ENCODE data around the gene R3HCC1L.

The R3HCC1L gene

GRCh38 chr10:98262571-98262970 lies 128.1 kb downstream of the R3HCC1L start:
- no peak for DNase-seq

DNA sequence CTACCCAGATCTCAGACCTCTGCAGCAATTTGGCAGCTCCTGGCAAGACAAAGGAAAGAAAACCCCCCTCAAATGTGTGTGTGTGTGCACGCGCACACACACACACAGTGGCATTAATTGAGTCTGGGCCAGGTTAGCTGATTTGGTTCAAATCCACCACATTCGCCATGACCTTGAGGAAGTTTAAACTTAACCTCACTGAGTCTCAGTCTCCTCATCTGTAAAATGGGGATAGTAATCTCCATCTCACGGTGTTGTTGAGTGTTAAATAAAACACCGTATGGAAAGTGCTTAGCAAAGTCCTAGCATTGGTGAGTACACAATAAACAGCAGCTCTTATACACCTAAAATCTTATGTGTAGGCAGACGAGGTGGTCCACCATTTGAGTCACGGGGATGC lies 128.6 kb downstream of the R3HCC1L start:
- DNase-seq: no peak

DNA sequence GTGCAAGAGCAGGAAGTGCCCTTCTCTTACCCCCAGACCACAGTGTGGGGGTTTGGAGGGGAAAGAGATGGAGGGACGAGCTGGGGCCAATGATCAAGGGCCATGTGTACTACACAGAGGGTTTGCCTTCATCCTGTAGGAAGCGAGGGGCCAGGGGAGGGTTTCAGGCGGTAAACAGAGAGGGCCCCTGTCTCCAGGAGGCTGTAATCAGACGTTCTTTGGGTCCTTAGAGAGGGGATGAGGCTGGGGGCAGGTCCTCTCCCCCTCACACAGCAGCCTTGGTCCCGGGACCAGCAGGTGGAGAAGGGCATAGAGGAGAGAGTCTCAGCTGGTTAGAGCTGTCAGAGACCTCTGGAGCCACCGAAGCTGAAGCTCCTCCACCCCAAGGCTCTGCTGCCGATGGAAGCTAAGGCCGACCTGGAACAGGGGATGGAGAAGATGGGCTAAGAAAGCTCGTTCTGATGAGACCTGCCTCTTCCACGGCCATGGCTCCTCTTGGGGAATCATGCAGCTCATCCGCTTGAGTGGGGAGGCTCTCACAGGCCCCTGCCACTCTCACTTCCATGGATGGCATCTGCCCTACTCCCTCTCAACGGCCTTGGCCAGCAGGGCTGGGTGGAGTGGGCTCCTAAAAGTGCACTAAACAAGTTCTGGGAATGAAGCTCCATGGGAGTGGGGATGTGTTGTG lies 130.1 kb downstream of the R3HCC1L start:
- no peak for DNase-seq

- DNase-seq: peak in 1 of 3 experiments; percentile 3
Observed at GRCh38 chr10:98265403-98266378, 131.2 kb downstream of the R3HCC1L start.

- no peak for DNase-seq
Observed at GRCh38 chr10:98266647-98267046, 132.2 kb downstream of the R3HCC1L start.

GRCh38 chr10:98267069-98267893 lies 132.8 kb downstream of the R3HCC1L start:
- DNase-seq: peak in 2 of 3 experiments; percentile 25 to 26

GRCh38 chr10:98267894-98268693 lies 133.6 kb downstream of the R3HCC1L start, which contains the start of gene LOXL4:
TSS of gene LOXL4 (minus strand) at chr10:98268194. CDS start at chr10:98263019, 5,175 bp downstream.
- peak in 2 of 3 experiments; percentile 73 to 74 for DNase-seq

- DNase-seq: peak in 2 of 3 experiments; percentile 34 to 52
Observed at GRCh38 chr10:98268694-98269431, 134.4 kb downstream of the R3HCC1L start.

- DNase-seq: peak in 1 of 3 experiments; percentile 34
Observed at GRCh38 chr10:98269435-98269912, 135.0 kb downstream of the R3HCC1L start.

DNA sequence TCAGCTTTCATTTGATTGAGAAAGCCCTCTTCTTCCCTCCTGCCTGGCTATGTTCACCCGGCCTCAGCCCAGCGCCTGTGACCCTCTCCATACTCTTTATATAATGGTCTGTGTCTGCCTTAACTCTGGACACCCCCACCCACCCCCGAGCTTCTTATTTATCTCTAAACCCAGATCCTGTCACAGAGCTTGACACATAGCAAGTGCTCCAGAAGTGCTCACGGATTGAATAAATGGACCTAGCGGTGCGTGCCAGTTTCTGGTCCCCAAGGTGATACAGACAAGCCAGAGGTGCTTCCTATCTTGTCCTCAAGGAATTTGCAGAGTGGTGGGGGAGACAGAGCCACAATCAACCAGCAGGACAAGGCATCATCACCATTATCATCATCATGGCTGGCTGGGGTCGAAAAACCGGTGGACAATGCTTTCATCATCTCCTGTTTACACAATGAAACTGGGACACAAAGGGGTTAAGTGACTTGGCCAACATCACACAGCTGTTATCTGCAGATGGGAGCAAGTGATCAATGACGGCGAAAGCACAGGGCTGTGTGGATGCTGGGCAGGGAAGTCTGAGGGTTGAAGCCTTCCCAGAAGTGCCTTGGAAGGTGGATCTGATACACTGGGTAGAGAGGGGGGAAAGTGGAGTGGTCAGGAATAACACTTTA lies 135.8 kb downstream of the R3HCC1L start:
- peak in 1 of 3 experiments; percentile 7 for DNase-seq

GRCh38 chr10:98270786-98271185 lies 136.3 kb downstream of the R3HCC1L start:
- DNase-seq: no peak

DNA sequence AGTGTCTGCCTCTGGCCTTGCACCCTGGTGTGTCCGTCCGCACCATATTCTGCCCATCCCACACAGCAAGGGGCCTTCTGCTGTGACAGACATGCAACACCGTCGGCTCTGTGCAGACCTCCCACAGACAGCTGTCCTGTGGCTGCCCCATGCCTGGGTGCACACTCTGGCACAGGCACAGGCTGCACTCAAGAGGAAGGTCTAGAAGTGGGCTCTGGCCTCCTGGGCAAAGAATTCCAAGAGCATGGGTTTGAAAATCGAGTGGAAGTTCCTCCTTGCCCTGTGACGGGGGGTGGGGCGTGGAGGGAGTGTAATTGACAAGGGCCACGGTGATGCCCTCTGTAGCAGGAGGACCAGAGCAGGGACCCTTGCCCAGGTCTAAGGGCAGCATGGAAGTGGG lies 137.8 kb downstream of the R3HCC1L start:
- no peak for DNase-seq

DNA sequence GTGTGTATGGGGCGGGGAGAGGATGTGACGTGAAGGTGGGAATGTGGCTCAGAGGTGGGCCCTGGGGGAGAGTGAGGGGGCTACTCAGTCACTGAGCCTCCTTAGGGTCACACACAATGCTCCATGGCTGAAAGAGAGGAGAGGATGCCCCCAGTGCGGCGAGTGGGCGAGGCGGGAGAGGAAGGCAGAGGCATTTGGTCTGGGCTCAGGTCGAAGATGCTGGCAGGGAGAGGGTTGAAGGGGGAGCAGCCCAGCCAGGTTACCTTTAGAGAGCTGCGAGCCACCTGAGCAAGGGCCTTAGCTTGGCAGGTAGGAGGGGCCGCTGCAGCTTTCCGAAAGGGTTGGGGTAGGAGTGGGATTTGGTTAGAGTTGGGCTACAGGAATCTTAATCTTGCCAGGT lies 138.2 kb downstream of the R3HCC1L start:
- DNase-seq: no peak

GRCh38 chr10:98273057-98273850 lies 138.8 kb downstream of the R3HCC1L start:
- DNase-seq: no peak

GRCh38 chr10:98274562-98274961 lies 140.1 kb downstream of the R3HCC1L start:
- no peak for DNase-seq

DNA sequence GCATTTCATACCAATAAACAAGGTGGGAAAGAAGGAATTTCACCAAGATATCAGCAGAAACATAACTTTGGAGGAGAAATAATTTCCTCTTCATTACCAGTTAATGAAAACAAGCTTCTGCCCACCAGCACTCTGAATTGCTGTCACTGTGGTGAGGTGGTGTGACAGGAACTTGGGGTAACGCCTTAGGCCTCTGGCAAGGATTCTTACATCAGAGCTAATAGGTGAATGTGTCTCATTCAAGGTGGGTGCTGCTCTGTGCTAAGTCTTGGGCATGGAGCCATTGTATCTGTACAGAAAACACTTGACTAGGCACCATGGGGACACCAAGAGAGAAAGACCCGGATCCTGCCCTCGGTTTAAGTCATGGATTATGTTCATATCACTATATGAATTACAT lies 141.9 kb downstream of the R3HCC1L start:
- no peak for DNase-seq

- DNase-seq: no peak
Observed at GRCh38 chr10:98285416-98285815, 151.0 kb downstream of the R3HCC1L start.

DNA sequence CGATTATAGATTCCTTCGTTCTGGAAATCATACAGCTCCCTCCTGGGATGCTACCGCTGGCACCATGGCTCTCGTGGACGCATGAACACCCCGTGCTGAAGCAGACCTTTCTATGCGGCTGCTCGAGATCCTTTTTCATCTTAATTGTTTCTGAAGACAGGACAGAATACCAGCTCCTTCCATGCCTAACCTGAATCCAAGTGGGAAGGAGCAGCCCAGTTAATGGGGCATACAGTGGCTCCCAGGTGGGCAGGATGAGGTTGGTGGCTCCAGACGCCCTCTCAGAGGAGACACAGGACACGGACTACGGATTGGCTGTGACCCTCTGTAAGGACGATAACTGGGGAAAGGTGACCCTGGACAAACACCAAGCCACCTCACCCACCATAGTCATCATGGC lies 152.0 kb downstream of the R3HCC1L start:
- no peak for DNase-seq

DNA sequence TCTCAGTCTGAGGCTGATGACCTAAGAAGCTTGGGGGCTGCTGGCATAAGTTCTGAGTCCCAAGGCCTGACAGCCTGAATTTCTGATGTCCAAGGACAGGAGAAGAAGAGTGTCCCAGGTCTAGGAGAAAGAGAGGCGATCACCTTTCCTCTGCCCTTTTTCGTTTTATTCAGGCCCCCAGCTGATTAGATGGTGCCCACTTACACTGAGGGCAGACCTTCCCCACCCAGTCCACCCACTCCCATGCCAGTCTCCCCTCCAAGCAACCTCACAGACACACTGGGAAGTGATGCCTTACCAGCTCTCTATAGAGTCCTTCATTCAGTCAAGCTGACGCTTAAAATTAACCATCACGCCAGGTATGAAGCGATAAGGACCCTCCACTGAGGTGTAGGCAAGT lies 152.9 kb downstream of the R3HCC1L start:
- no peak for DNase-seq

DNA sequence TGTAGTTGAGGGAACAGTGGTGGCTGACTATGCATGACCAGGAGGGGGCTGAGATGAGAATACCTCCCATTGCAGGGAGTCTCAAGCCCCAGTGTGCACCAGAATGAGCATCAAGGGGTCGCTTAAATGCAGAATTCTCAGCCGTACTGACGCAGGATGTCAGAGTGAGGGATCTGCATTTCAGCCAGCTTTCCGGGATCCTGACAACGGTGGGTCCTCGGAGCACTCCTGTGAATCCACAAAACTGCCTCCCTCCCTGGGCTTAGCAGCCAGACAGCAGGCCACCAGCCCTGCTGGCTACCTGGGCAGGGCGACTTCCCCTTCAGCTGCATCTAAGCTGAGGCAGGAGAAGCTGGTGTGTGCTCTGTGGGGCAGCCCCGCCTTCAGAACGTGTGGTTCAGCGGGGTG lies 155.3 kb downstream of the R3HCC1L start:
- no peak for DNase-seq

Measured in NCI-H1417 (cell line).